Activated CD8-positive, alpha-beta memory T cell treated with anti-CD3 and anti-CD28 coated beads, Interleukin-2, amount 50 U/mL, for 1 hour (primary cell): ENCODE measurements around the gene ZDHHC19.
"Not testable (repeated sequence)": the region's sequence is repeated elsewhere in the genome, so short reads cannot be mapped to it uniquely, and the experiment has no call there.

Source experiments
- DNase-seq: peaks from one replicate; pipeline ENCODE4 v3.0.0-alpha.2; 2020; ENCODE audit errors: extremely low read depth

ZDHHC19 gene, protein sequence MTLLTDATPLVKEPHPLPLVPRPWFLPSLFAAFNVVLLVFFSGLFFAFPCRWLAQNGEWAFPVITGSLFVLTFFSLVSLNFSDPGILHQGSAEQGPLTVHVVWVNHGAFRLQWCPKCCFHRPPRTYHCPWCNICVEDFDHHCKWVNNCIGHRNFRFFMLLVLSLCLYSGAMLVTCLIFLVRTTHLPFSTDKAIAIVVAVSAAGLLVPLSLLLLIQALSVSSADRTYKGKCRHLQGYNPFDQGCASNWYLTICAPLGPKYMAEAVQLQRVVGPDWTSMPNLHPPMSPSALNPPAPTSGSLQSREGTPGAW

DNA sequence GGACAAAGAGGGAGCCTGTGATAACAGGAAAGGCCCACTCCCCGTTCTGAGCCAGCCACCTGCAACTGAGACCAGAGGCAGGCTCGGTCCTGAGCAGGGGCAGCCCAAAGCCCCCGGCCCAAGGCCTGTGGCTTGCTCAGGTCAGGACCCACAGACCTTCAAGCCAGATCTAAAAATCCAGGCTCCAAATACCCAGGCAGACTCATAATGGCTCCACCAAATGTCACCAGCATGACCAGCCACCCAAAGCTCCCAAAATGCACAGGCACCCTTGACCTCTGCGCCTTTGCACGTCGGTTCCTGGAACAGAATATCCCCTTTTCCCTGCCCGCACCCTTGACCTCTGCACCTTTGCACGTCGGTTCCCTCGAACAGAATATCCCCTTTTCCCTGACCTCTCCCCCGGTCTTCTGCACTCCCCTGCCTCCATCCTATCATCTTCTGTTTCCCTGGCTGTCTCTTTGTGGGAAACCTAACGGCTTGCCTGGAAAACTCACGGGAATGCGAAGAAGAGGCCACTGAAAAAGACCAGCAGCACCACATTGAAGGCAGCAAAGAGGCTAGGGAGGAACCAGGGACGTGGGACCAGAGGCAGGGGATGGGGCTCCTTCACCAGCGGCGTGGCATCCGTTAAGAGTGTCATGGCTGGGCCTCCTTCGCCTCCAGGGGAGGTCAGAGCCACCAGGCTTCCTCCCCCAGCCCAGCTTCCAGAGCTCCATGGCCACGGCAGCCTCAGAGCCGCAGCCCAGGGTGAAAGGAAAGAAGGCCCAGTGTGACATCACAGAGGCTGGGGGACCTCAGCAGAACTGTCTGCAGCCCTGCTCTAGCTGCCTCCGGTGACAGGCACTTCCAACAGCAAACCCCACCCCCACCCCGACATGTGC lies at the start of gene ZDHHC19:
Gene ZDHHC19, minus strand, starts transcription at position 728 of the 884 bp plus-strand sequence. Its CDS starts 85 bp downstream, at position 643.
- DNase-seq = no peak

DNA sequence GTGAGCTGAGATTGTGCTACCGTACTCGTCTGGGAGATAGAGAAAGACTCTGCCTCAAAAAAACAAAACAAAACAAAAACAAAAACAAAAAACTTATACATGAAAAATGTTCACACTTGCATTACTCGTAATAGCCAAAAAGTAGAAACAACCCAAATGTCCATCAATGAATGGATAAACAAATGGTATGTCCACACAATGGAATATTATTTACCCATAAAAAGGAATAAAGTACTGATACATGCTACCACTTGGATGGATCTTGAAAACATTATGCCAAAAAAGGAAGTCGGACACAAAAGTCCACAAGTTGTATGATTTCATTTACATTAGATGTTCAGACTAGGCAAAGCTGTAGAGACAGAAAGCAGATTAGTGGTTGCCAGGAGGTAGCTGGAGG lies 49.6 kb upstream of the ZDHHC19 start:
- no peak for DNase-seq

DNA sequence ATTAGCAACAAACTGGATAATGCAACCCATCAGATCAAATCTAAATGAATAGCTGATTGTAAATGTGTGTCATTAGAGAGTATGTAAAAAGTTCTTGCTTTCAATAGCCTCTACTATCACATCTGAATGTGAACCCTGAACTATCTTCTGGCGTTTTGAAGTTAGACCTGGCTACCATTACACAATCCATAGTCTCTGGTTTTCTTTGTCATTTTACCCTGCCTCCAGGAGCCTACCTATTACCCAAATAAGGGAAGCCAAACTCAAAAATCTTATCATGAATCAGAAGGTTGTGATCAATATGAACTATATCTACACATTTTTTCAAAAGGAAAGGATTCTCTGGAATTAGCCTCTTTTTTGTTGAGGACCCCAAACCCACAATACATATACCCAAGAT lies 44.6 kb upstream of the ZDHHC19 start:
- DNase-seq = no peak

DNA sequence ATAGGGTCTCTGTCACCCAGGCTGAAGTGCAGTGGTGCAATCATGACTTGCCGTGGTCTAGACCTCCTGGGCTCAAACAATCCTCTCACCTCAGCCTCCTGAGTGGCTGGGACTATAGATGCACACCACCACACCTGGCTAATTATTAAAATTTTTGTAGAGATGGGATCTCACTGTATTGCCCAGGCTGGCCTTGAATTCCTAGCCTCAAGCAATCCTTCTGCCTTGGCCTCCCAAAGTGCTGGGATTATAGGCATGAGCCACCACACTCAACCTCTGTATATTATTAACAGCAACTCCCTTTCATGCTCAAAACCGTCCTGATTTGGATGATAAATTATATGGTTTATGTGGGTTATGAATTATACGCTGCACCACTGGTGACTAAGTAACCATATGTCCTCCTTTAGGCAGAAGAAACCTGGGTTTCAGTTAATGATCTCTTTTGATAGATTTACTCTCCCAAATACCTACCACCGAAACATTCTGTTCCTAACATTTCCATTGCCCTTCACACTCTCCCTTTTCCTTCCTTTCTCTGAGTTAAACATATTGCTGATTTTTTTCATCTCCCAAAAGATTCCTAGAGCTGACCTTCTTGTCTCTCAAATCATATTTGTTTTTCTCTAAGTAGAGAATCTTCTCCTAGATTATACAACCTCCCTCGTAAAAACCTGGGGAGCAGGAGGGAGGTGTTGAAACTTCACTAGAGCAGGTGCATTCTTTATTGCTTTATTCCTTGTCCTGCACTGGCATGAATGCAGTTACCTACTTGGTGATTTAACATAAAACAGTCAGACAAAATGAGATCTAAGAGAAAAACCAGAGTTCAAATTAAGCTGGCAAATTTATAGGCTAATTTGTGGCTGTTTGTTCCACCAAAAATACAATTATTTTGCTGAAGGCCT lies 43.4 kb upstream of the ZDHHC19 start:
- no peak for DNase-seq

DNA sequence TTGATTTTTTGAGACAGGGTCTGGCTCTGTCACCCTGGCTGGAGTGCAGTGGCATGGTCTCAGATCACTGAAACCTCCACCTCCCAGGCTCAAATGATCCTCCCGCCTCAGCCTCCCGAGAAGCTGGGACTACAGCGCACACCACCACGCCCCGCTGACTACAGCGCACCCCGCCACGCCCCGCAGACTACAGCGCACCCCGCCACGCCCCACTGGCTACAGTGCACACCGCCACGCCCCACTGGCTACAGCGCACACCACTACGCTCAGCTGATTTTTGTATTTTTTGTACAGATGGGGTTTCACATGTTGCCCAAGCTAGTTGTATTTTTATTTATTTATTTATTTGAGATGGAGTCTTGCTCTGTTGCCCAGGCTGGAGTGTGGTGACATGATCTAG lies 40.7 kb upstream of the ZDHHC19 start:
- no peak for DNase-seq

DNA sequence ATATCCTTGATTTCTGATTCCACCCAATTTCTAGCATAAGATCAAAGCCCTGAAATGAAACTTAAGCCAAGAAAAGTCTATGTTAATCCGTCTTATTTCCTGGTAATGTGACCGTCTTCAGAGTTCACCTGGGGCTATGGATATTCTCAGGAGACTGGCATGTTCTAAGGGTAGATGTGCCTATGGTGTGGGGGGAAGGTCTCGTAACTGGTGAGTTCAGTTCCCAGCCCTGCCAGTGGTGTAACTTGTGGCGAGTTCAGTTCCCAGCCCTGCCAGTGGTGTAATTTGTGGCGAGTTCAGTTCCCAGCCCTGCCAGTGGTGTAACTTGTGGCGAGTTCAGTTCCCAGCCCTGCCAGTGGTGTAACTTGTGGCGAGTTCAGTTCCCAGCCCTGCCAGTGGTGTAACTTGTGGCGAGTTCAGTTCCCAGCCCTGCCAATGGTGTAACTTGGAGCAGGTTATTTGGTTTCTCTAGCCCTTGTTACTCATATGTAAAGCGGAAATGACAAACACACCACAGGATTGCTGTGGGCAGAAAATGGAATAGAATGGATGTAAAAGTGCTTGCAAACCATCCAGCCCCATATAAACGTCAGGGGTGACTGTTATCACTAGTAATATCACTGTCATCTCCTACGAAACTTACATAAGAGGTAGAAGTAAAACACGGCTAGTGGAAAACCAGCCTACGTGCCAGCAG lies 35.6 kb upstream of the ZDHHC19 start:
- no peak for DNase-seq

DNA sequence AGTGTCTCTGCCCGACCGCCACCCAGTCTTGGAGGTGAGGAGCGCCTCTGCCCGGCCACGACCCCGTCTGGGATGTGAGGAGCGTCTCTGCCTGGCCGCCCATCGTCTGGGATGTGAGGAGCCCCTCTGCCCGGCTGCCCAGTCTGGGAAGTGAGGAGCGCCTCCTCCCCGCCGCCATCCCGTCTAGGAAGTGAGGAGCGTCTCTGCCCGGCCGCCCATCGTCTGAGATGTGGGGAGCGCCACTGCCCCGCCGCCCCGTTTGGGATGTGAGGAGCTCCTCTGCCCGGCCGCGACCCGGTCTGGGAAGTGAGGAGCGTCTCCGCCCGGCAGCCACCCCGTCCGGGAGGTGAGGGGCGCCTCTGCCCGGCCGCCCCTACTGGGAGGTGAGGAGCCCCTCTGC lies 33.0 kb upstream of the ZDHHC19 start:
- DNase-seq = not testable (repeated sequence)

DNA sequence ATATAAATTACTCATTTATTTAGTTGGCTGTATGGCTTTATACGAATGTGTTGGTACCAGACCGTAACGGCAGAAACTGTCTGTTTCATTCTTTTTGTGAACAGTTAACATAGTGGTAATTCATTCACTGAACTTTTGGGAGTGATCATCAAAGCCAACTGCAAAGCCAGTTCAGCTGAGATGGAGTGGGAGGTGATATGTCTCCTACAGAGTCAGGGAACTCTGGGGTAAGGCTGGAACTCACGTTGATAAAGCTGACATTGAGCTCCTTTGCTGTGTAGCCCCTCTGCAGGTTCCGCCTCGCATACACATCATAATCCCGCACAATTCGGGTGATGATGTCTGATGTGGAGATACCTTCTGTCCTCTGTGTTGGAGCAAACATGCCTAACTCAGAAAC lies 30.5 kb upstream of the ZDHHC19 start:
- DNase-seq = no peak

DNA sequence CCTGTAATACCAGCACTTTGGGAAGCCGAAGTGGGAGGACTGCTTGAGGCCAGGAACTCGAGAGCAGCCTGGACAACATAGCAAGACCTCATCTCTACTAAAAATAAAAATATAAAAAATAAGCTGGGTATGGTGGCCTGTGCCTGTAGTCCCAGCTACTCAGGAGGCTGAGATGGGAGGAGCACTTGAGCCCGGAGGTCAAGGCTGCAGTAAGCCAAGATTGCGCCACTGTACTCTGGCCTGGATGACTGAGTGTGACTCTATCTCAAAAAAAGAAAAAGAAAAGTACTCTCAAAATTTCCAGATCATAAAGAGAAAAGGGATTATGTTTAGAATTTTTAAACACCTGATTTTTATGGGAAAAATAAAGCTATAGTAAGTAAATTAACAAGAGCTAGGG lies 29.2 kb upstream of the ZDHHC19 start:
- no peak for DNase-seq

DNA sequence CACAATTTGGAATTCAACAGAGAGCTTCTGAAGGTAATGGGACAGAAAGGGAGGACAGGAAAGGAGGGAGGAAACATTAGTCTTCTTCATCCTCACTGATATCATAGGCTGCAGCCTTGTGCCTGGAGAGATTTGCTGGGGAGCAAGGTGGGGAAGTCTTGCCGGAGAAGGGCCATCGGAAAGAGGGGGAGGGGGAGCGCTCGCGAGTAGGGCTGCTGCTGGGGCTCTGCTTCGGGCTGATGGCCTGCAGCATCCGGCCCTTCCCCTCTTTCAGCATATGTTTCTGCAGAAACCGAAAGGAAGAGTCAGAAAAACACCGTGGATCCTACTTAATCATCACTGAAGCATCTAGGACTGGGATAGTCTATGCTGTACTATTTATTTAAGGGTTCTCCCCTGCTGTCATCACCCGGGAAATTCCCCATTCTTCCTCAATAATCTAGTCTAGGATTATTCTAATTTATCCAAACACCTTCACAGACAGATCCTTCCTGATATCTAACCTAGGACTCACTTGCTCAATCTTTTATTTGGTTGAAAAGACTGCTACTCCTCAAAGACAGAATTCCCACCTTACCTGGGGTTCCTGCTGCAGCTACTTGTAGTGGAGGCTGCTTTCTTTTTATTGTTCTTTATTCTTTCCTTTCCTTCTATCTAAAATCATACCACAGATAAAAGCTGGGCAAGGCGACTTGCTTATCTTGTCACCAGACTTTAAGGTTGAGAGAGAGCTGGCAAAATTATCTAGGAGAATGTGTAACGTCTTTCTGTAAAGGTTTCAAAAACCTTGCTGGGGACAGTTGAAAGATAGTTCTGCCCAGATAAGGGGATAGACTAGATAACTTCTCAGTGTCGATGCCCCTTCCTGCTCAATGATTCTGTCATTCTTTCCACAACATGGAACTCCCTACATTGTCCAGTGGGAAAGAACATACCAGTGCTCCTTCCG lies 27.7 kb upstream of the ZDHHC19 start:
- DNase-seq = no peak

DNA sequence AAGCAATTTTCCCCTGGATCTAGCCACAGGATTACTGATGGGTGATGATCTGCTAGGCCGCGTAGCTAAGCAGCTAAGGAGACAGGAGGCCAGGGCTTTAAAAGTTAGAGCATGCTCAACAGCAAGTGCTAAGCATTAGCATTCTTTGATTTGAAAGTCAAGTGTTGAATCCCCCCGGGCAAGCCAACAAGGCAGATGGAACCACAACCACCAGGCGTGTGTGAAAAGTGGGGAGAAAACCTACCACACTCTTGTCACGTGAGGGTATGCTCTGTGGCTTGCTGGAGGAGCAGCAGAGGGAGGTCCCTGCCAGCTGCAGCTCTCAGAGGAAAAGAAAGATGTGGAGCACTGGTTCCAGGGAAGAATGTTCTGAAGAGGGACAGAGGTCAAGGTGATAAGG lies 26.0 kb upstream of the ZDHHC19 start:
- DNase-seq = no peak

DNA sequence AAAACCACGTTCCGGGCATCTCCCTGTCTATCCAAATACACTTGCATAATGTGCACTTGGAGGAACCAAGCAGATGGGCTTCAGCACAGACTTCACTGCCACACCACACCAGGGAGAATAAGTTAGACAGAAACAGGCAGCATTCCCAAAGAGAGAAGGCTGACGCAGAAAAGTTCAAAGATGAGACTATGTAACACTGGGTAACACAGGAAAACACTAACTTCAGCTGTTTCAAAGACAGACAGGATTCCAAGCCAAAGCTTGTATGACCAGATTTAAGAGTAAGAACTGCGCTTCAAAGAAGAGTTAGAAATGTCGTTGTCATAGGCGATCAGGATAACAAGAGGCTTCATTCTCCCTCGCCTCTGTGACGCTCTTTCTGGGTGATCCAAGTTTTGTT lies 25.0 kb upstream of the ZDHHC19 start:
- DNase-seq = no peak

DNA sequence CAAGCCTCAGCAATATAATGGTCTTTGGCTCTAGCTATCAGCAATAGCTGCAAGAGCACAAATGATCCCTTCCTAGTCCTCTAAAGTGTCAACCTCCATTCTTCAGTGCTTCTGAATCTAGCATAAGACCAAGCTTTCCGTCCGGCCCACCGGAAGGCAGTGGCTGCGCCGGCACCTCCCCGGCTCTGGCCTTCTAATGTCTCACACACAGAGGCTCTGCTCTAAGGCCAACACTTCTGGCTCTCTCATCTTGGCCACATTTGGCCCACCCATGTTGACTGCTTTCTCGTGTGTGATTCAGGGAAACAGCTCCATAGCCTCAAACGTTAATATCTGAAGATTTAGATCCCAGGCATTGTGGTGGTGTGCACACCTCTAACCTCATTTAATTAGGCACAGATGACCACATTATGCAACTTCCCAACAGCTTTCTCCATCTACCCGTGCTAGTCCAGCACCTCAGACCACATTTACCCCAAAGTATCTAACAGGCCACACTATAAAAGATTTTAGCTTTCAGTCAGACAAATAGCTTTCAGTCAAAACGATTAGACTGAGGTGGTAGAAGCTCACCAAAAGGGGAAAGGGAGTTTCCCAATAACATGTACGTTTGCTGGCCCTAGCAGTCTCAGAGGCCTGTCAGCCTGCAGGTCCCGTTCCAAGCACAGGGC lies 24.4 kb upstream of the ZDHHC19 start:
- DNase-seq = no peak

DNA sequence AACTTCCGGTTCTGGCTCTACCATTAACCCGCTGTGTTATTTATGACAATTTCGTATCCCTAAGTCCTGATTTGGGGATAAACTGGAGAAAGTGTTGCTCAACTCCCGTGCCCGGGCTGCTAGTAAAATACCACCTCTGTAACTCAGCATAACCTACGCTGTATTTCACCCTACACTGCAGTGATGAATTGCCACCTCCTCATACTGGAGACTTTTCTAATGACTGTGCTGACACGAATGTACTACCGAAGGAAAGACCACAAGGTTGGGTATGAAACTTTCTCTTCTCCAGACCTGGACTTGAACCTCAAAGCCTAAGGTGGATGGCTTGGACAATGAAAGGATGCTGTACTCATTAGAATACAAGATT lies 21.7 kb upstream of the ZDHHC19 start:
- DNase-seq = no peak

DNA sequence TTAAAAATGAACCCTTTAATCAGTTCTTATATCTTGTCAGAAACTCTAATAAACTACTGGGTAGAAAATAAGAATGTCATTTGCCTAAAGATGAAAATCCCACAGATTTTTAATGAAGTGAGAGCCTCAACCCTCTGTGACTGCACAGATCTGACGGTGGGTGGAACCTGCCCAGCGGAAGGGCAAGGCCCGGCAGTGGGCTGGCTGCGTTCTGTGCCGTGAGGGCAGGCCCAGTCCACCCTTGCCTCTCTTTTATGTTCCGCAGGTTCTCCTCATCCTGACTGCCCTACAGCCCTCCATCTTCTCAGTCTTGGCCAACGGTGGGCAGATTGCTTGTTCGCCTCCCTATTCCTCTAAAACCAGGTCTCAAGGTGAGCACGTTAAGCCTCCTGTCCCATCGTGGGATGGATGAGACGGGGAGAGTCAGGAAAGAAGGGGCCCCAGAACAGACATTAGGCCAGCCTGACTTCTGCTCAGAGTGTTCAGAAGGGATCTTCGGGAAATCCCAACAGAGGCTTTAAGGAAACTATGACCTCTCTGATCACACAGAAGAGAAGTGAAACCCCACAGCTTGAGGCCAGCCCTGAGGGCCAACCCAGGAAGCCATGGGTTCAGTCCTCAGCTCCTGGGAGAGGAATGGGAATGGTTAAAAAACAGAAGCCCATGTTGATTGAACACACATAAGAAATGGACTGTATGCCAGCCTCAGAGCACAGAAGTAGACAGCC lies 21.1 kb upstream of the ZDHHC19 start:
- no peak for DNase-seq

DNA sequence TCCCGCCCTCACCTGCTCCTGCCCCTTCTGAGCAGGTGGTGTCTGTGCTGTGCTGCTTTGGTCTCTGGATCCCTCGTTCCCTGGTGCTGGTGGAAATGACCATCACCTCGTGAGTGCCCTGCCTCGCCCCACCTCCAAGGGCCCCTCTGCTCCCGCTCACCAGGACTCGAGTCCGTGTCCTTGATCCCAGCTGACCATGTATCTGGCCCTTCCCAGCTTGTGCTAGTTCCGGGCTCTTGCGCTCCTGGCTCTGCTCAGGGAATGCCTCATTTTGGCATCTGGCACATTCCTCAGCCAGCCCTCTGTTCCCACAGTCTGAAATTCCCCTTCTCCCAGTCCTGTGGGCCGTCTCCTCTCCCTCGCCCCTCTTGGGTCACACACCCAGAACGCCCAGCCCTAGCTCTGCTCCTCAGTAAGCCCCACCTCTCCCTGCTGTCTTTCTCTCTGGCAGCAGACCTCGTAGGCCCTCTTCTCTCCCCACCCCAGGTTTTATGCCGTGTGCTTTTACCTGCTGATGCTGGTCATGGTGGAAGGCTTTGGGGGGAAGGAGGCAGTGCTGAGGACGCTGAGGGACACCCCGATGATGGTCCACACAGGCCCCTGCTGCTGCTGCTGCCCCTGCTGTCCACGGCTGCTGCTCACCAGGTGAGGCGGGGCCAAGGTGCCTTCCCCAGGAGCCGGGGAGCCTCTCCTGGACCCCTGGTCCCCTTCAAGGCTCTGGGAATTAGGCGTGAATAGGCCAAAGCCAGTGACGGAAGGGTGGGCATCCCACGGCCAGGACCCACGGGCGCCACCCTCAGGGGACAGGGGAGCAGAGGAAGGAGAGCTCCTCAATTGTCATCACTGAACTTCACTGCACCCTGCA lies 16.7 kb upstream of the ZDHHC19 start:
- DNase-seq = no peak

DNA sequence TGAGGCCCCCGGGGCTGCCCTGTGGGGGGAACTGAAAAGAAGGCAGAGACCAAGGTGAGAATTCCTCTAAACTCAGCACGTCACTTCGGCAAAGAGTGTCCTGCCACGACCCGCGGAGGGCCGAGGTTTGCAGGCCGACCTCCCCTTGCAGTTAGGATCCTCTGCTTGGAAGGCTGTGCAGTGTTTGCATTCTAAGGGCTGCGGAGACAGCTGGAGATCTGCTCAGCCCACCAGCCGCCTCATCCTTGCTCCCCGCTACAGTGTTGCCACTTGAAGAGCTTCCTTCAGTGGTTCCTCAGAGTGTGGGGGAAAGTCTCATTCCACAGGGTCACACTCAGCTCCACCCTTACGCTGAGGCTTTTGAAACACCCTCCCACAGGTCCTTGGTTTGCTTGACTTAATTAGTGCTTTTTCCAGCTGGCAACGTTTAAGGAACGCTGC lies 15.9 kb upstream of the ZDHHC19 start:
- DNase-seq = no peak

DNA sequence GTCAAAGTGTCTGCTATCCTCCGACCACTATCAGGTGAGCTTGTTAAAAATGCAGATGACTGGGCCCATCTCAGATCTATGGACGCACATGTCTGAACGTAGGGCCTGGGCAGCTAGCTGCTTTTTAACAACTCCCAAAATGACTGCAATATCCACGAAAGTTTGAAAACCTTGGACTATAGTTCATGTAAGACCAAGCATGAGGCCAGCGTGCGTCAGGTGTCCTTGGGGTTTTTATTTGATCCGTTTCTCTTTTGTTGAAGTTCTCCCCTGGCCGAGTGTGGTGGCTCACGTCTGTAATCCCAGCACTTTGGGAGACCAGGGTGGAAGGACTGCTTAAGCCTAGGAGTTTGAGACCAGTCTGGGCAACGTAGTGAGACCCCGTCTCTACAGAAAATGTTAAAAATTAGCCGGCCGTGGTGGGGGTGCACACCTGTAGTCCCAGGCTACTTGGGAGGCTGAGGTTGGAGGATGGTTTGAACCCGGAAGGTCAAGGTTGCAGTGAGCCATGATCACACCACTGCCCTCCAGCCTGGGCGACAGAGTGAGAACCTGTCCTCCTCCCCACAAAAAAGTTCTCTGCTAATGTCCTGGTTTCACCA lies 14.7 kb upstream of the ZDHHC19 start:
- DNase-seq = no peak
